ENCODE measurements around the gene DGKB. TPM values are rescaled to one million over a fixed set of nuclear protein-coding genes. Genes with fewer than 3 reads are reported as not detected.

DGKB gene
- total RNA-seq, 1 experiment from 2014 or later = not detected

DNA sequence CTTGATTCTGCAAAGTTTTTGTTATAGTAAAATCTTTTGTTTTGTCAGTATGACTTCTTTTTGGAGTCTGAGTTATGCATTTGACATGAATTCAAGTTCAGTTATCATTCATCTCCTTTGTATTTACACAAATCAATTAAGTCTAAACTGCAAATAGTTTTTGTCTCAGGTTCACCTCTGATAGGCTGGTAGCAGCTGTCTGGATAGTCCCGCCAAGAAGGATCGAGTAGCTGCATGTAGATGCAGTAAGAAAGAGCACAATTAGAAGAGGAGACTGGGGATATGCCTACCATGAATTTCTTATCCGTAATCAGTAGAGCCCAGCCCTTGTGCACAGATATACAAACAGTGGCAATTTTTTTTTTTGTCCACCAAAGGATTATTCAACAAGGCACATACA is 520.6 kb downstream of the DGKB start:
- H3K27ac Mint-ChIP-seq (ENCODE audit: unreplicated experiment) = no peak overlapping the region
- BruUV-seq (replicated peaks) = no TSS peak
- intact Hi-C loops (cut with micrococcal nuclease; ENCODE audit: unreplicated experiment) = no loop called here
- peaks cover 11% of the 10 kb centered on the region for H3K4me1 Mint-ChIP-seq (ENCODE audit: low read depth, unreplicated experiment)
- no peaks in the 10 kb centered on the region for H3K9me3 Mint-ChIP-seq (ENCODE audit: low read depth, unreplicated experiment)
- DNase-seq = no peak
- CTCF ChIA-PET = interaction anchor here (0.5 to 0.7 kb wide), 2 partner anchors 76 to 1093 kb away, joined by 4 read pairs; no protein-coding TSS in a partner anchor
- TF ChIP-seq, protein P1, sequence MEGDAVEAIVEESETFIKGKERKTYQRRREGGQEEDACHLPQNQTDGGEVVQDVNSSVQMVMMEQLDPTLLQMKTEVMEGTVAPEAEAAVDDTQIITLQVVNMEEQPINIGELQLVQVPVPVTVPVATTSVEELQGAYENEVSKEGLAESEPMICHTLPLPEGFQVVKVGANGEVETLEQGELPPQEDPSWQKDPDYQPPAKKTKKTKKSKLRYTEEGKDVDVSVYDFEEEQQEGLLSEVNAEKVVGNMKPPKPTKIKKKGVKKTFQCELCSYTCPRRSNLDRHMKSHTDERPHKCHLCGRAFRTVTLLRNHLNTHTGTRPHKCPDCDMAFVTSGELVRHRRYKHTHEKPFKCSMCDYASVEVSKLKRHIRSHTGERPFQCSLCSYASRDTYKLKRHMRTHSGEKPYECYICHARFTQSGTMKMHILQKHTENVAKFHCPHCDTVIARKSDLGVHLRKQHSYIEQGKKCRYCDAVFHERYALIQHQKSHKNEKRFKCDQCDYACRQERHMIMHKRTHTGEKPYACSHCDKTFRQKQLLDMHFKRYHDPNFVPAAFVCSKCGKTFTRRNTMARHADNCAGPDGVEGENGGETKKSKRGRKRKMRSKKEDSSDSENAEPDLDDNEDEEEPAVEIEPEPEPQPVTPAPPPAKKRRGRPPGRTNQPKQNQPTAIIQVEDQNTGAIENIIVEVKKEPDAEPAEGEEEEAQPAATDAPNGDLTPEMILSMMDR (IDR thresholded peaks at IDR 0.05; ENCODE audit: unreplicated experiment) = no peak
- H3K36me3 Mint-ChIP-seq (ENCODE audit: insufficient read depth, unreplicated experiment) = no peaks in the 10 kb centered on the region
- no peak overlapping the region for H3K4me3 Mint-ChIP-seq (ENCODE audit: low read depth, unreplicated experiment)
- no peaks in the 10 kb centered on the region for H3K27me3 Mint-ChIP-seq (ENCODE audit: unreplicated experiment)

DNA sequence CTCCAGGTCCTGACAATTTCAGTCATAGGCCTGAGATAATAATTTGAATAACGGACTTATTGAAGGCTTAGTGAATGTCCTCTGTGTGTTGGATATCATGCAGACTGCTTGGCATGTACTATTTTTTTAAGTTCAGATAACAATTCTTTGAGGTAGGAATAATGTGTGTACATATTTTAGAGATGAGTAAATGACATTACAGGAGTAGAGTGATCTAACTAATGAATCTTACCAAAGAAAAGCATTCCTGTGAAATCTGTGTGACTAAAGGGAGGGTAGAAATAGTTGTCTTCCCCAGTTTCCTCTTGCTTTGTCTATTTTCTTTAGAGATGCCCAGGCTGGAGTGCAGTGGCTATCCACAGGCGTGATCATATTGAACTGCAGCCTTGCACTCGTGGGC is 521.2 kb downstream of the DGKB start:
- intact Hi-C loops (cut with micrococcal nuclease; ENCODE audit: unreplicated experiment) = no loop called here
- no peak for DNase-seq
- H3K27me3 Mint-ChIP-seq (ENCODE audit: unreplicated experiment) = no peaks in the 10 kb centered on the region
- H3K36me3 Mint-ChIP-seq (ENCODE audit: insufficient read depth, unreplicated experiment) = no peaks in the 10 kb centered on the region
- no peak overlapping the region for H3K27ac Mint-ChIP-seq (ENCODE audit: unreplicated experiment)
- no TSS peak for BruUV-seq (replicated peaks)
- no peaks in the 10 kb centered on the region for H3K9me3 Mint-ChIP-seq (ENCODE audit: low read depth, unreplicated experiment)
- peaks cover 11% of the 10 kb centered on the region for H3K4me1 Mint-ChIP-seq (ENCODE audit: low read depth, unreplicated experiment)
- CTCF ChIA-PET = interaction anchor here (0.5 to 0.7 kb wide), 2 partner anchors 76 to 1092 kb away, joined by 4 read pairs; no protein-coding TSS in a partner anchor
- TF ChIP-seq, protein P1 (IDR thresholded peaks at IDR 0.05; ENCODE audit: unreplicated experiment) = no peak
- H3K4me3 Mint-ChIP-seq (ENCODE audit: low read depth, unreplicated experiment) = no peak overlapping the region

DNA sequence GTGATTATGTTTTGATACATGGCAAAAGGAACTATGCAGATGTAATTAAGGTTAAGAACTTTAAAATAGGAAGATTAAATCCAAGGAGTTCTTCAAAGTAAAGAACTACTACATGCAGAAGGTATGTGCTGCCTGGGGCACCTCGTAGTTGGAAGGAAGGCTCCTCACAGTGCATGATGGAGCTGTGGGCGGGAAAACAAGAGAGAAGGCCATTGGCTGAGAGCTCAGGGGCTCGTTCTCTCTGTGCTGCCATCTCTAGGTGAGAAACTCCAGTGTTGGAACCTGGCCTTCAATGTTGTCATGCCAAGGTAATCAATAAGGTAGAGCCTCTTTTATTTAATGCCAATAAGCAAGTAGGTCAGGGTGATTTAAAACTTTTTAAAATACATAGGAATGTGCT is 521.7 kb downstream of the DGKB start:
- CTCF ChIA-PET = interaction anchor here (0.6 kb wide), 1 partner anchor 390 kb away, joined by 3 read pairs; no protein-coding TSS in a partner anchor
- Mint-ChIP-seq H3K9me3 (ENCODE audit: low read depth, unreplicated experiment) (no peaks in the 10 kb centered on the region), H3K4me1 (ENCODE audit: low read depth, unreplicated experiment) (peaks cover 11% of the 10 kb centered on the region), H3K27me3 (ENCODE audit: unreplicated experiment) (no peaks in the 10 kb centered on the region), H3K4me3 (ENCODE audit: low read depth, unreplicated experiment) (no peak overlapping the region), H3K36me3 (ENCODE audit: insufficient read depth, unreplicated experiment) (no peaks in the 10 kb centered on the region), H3K27ac (ENCODE audit: unreplicated experiment) (no peak overlapping the region)
- TF ChIP-seq, protein P1 (IDR thresholded peaks at IDR 0.05; ENCODE audit: unreplicated experiment) = no peak
- intact Hi-C loops (cut with micrococcal nuclease; ENCODE audit: unreplicated experiment) = no loop called here
- DNase-seq = no peak
- no TSS peak for BruUV-seq (replicated peaks)

DNA sequence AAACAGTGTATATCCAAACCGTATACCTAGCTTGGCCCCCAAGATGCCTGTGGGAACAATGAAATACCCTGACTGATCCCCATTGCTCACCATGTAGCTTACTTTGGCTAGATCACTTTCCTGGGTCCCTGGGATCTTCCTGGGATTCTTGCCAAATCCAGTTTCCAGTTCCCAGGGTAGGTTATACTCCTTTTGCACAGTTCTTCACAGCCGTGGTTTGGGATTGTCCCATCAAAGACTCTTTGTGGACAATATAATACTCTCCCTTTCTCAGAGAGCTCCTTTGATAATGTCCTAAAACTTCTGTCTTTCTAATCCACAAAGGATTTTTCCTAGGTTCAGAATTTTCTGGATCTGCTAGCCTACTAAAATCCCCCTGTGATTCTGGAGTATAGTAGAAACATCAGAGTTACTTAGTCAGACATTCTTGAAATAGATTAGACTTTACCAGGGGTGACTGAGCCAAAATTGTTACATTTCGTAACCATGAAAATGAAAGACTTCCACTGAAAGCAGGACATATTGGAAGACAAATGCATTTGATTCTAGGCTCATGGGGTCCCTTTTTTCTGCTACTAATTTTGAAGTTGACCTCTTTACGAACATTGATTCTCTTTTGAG is 524.8 kb downstream of the DGKB start:
- no peaks in the 10 kb centered on the region for H3K27me3 Mint-ChIP-seq (ENCODE audit: unreplicated experiment)
- BruUV-seq (replicated peaks) = no TSS peak
- DNase-seq = no peak
- H3K36me3 Mint-ChIP-seq (ENCODE audit: insufficient read depth, unreplicated experiment) = no peaks in the 10 kb centered on the region
- H3K4me3 Mint-ChIP-seq (ENCODE audit: low read depth, unreplicated experiment) = no peak overlapping the region
- CTCF ChIA-PET = no interaction called here
- H3K9me3 Mint-ChIP-seq (ENCODE audit: low read depth, unreplicated experiment) = no peaks in the 10 kb centered on the region
- H3K27ac Mint-ChIP-seq (ENCODE audit: unreplicated experiment) = no peak overlapping the region
- TF ChIP-seq, protein P1 (IDR thresholded peaks at IDR 0.05; ENCODE audit: unreplicated experiment) = no peak
- peaks cover 11% of the 10 kb centered on the region for H3K4me1 Mint-ChIP-seq (ENCODE audit: low read depth, unreplicated experiment)
- intact Hi-C loops (cut with micrococcal nuclease; ENCODE audit: unreplicated experiment) = no loop called here
